Measurements from ENCODE around the gene GRHL1. TPM values are rescaled to one million over a fixed set of nuclear protein-coding genes. Genes with fewer than 3 reads are reported as not detected.
A peak's percentile ranks its signal among the peaks of the same experiment; 100 is the strongest.

GRHL1 gene
- total RNA-seq, 1 experiment from 2014 or later: 1.2 TPM

DNA sequence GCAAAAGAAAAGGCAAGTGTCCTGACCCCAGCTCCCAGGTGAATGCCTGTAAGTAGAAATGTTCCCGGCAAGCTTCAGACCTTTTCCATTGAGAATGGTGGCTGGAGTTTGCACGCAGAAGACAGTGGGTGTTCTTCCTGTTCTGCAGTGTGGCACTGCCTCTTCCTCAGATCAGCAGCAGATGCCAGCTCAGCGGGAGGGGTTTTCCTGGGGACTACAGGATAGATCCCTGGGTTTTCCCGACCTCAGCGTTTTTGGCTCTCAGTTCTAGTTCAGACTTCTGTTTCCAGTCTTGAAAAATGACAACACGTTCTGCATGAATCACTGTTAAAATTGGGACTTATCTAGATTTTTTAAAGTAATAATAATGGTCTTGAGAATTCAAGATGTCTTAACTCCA is 39.2 kb downstream of the GRHL1 start:
- Histone ChIP-seq H3K4me3 (ENCODE audit: insufficient read depth, low read depth, low read length) (no peak overlapping the region), H3K36me3 (replicated peaks; ENCODE audit: control insufficient read depth, insufficient read depth, low read length) (no peaks in the 10 kb centered on the region), H3K27me3 (ENCODE audit: control insufficient read depth, insufficient read depth, low read length) (no peaks in the 10 kb centered on the region)
- DNase-seq: peak; percentile 41

DNA sequence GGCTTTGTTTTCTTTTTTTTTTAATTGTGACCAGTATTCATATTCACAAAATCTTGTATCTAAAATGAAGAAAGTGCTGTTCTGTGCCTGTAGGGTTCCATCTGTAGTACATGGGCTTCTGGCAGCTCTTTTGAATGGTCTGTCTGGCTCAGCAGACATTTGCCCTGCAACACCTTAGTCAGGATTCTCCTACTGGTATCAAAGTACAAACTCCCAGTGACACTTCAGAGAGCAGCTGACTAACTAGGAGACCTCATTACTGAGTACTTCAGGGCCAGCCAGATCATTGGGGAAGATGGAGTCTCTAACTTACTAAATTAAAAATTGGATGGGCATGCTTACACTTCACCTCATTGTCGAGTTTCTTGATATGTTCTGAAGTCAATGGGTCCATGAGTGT is 39.7 kb downstream of the GRHL1 start:
- Histone ChIP-seq H3K4me3 (ENCODE audit: insufficient read depth, low read depth, low read length) (no peak overlapping the region), H3K27me3 (ENCODE audit: control insufficient read depth, insufficient read depth, low read length) (no peaks in the 10 kb centered on the region), H3K36me3 (replicated peaks; ENCODE audit: control insufficient read depth, insufficient read depth, low read length) (no peaks in the 10 kb centered on the region)
- DNase-seq: no peak

DNA sequence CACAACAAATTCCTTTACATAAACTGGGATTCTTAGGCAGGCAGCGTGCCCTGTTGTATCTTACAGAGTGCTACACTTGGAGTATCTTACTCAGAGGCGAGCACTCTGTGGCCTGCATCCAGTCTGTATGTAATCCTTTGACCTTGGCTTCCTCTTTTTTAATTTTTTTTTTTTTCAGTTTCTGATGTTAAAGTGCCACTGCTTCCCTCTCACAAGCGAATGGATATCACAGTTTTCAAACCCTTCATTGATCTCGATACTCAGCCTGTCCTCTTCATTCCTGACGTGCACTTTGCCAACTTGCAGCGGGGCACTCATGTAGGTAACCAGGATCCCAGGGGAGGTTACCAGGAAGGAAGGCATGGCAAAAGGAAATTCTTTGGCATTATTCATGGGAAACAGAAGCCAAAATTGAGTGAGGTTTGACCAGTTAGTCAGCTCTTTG is 40.4 kb downstream of the GRHL1 start:
- Histone ChIP-seq H3K36me3 (replicated peaks; ENCODE audit: control insufficient read depth, insufficient read depth, low read length) (no peaks in the 10 kb centered on the region), H3K27me3 (ENCODE audit: control insufficient read depth, insufficient read depth, low read length) (no peaks in the 10 kb centered on the region)
- DNase-seq: no peak

DNA sequence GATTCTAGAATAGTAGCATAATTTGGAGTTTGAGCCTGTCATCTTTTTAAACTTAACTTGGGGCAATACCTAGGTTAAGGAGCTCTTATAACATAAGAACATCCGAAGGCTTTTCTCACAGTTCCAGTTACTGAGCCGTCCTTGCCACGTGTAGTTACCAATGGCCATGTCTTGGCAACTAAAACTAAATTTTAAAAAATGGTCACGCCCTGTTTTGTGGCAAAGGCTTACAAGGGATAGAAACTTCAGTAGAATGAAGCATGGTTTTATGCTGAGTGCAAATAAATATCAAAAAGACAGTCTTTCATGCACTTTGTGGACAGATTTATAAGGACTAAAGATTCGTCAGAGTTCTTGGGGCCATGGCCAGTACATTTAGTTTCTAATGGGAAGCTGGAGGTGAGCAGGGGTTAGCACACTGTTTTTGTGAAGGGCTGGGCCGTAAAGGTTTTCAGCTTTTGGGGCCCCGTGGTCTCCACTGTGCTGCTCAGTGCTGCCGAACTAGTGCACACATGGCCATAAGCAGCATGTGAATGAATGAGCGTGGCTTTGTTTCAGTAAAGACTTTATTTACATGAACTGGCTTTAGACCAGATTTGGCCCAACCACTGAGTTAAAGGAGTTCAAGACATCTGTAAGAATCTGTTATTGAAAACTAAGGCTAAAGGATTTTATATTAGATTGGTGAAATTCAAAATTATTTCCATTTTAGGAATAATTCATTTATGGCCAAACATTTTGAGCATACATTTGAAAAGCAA is 41.1 kb downstream of the GRHL1 start:
- H3K27me3 ChIP-seq (ENCODE audit: control insufficient read depth, insufficient read depth, low read length): no peaks in the 10 kb centered on the region
- H3K4me3 ChIP-seq (ENCODE audit: insufficient read depth, low read depth, low read length): no peak overlapping the region
- no peak for DNase-seq
- H3K36me3 ChIP-seq (replicated peaks; ENCODE audit: control insufficient read depth, insufficient read depth, low read length): no peaks in the 10 kb centered on the region

More for the DNA sequence above, 40.4 kb downstream of the GRHL1 start:
- no peak overlapping the region for H3K4me3 ChIP-seq (ENCODE audit: insufficient read depth, low read depth, low read length)

DNA sequence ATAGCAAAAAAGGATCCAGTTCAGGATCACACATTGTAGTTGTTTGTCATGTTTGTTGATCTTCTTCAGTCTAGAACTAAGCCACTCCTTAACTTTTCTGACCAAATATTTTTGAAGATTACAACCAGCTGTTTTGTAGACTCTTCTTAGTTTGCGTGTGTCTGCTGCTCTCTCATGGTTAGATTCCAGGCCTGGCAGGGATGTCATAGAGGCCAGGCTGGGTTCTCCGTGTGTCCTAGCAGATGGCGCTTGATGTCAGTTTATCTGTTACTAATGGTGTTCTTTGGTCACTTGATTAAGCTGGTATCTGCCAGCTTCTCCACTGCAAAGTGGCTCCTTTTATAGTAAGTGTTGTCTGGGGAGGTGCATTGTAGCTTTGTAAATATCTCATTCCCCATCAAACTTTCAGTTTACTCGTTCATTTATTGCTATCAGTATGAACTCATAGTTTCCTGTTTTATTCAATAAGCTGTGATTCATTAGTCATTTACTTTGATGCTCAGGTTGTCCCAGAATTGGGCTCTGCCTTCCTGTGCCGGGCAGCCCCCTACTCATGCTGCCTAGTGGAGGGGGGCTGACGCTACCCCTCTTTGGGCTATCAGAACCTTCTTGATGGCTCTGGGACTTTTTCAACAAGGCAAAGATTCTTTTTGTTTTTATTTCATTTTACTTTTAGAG is 42.1 kb downstream of the GRHL1 start:
- H3K27me3 ChIP-seq (ENCODE audit: control insufficient read depth, insufficient read depth, low read length): no peaks in the 10 kb centered on the region
- H3K36me3 ChIP-seq (replicated peaks; ENCODE audit: control insufficient read depth, insufficient read depth, low read length): no peaks in the 10 kb centered on the region
- no peak overlapping the region for H3K4me3 ChIP-seq (ENCODE audit: insufficient read depth, low read depth, low read length)
- no peak for DNase-seq

DNA sequence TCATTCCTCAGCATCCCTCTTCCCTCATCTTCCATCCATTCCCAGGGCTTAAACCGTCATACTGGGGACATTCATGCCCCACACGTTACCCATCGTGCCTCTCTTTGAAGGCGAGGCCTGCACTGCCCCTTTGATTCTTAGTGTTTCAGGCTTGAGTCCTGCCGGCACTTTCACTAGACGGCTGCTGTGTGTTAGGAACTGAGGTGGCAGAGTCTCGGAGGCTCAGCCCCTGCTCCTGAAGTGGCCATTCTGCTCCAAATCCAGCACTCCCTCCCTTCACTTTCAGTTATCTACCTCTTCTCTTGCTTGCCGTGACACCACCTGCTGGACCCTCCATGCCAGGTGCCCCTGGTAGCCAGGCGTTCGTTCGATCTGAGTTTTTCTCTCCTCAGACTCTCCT is 43.0 kb downstream of the GRHL1 start:
- H3K36me3 ChIP-seq (replicated peaks; ENCODE audit: control insufficient read depth, insufficient read depth, low read length): no peaks in the 10 kb centered on the region
- no peaks in the 10 kb centered on the region for H3K27me3 ChIP-seq (ENCODE audit: control insufficient read depth, insufficient read depth, low read length)
- DNase-seq: no peak
- H3K4me3 ChIP-seq (ENCODE audit: insufficient read depth, low read depth, low read length): no peak overlapping the region

DNA sequence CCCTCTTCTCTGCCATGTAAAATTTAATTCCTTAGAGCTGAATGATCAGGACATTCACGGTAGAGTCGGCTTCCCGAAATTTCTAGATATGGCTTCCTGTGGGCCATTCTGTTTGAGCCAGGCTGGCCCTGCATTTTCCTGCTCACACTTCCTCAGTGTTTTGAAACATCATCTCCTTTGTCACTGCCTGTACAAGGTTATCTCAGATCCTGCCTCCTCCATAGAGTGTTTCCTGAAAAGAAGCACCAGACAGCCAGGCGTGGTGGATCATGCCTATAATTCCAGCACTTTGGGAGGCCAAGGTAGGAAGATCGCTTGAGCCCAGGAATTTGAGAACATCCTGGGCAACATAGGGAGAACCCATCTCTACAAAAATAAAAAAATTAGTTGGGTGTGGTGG is 43.6 kb downstream of the GRHL1 start:
- H3K27me3 ChIP-seq (ENCODE audit: control insufficient read depth, insufficient read depth, low read length): no peaks in the 10 kb centered on the region
- DNase-seq: no peak
- no peak overlapping the region for H3K4me3 ChIP-seq (ENCODE audit: insufficient read depth, low read depth, low read length)
- H3K36me3 ChIP-seq (replicated peaks; ENCODE audit: control insufficient read depth, insufficient read depth, low read length): no peaks in the 10 kb centered on the region

DNA sequence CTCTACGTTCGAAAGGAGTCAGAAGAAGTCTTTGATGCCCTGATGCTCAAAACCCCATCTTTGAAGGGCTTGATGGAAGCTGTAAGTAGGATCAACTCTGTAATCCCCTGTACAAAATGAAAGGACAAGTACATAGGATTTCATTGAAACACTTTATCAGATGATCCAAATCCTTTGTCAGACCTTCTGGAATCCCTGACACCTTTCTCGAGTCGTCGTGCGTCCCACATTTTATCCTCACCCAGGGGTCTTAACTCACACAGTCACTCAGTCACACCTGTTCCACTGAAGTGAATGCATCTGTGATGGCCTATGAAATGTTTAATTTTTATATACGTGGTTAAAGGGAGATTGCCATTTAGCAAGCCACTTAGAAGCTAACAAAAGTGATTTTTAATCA is 44.8 kb downstream of the GRHL1 start:
- no peak overlapping the region for H3K4me3 ChIP-seq (ENCODE audit: insufficient read depth, low read depth, low read length)
- H3K36me3 ChIP-seq (replicated peaks; ENCODE audit: control insufficient read depth, insufficient read depth, low read length): no peaks in the 10 kb centered on the region
- DNase-seq: no peak
- H3K27me3 ChIP-seq (ENCODE audit: control insufficient read depth, insufficient read depth, low read length): no peaks in the 10 kb centered on the region

DNA sequence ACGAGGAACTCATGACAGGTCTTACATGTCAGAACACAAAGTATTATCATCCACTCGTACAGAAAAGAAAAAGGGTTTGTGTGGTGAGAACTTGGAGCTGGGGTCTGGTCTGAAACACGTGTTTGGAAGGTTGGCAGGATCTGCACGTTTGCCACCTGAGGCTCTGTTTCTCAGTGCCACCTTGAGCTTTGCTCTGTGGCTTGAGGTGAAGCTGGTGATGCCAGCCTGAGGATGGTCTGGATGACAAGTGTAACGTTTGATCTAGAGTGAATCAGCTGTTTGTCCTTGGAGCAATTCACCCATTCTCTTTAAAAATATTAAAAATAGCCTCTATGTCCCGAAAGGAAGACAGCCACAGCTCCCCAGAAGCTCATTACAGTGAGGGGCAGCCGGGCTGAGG is 46.4 kb downstream of the GRHL1 start:
- no peak for DNase-seq
- Histone ChIP-seq H3K36me3 (replicated peaks; ENCODE audit: control insufficient read depth, insufficient read depth, low read length) (no peaks in the 10 kb centered on the region), H3K4me3 (ENCODE audit: insufficient read depth, low read depth, low read length) (no peak overlapping the region), H3K27me3 (ENCODE audit: control insufficient read depth, insufficient read depth, low read length) (no peaks in the 10 kb centered on the region)

DNA sequence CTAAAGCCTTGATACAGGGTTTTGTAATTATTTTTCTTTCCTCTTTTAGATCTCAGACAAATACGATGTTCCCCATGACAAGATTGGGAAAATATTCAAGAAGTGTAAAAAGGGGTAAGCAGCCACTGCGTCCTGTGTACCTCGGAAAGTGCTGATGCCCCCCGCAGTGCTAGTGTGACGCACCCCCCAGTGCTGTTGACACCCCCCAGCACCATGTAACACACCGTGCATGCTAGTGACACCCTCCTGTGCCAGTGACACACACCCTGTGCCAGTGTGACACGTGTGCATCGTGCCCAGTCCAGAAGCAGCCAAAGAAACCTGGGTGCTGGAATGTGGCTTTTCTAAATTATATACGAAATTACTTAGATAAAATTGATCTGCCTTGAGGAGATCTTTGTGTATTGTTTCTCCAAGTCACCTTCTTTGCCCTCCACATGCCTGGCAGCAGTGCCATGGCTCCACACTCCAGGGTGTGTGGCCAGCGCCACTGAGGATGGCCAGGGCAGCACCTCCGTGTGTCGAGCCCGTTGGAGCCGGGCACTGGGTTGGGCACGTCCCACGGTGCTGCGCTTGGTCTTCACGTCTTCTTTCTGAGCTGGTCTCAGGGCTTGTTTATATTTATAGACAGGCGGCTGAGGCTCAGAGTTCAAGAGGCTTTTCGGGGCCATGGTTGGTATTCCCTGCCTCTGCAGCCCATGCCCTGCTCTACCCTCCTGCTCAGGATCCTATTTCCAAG is 47.6 kb downstream of the GRHL1 start:
- no peak overlapping the region for H3K4me3 ChIP-seq (ENCODE audit: insufficient read depth, low read depth, low read length)
- H3K27me3 ChIP-seq (ENCODE audit: control insufficient read depth, insufficient read depth, low read length): no peaks in the 10 kb centered on the region
- H3K36me3 ChIP-seq (replicated peaks; ENCODE audit: control insufficient read depth, insufficient read depth, low read length): no peaks in the 10 kb centered on the region
- no peak for DNase-seq

DNA sequence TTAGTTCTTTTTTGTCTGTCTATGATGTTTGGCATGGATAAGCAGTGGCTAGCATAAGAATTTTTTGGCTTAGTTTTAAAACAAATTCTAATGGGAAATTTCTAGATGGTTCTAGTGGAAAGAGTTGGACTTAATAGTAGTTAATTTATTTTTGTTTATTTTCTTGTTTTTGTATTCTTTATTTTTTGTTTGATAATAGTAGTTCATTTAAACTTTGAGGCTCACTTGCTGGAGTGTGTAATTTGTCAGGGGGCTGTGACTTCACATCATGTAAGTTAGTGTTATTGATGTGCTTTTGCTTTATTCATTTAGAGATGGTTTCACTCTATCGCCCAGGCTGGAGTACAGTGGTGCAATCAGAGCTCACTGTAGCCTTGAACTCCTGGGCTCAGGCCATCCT is 48.2 kb downstream of the GRHL1 start:
- DNase-seq: no peak
- Histone ChIP-seq H3K27me3 (ENCODE audit: control insufficient read depth, insufficient read depth, low read length) (no peaks in the 10 kb centered on the region), H3K36me3 (replicated peaks; ENCODE audit: control insufficient read depth, insufficient read depth, low read length) (no peaks in the 10 kb centered on the region), H3K4me3 (ENCODE audit: insufficient read depth, low read depth, low read length) (no peak overlapping the region)

DNA sequence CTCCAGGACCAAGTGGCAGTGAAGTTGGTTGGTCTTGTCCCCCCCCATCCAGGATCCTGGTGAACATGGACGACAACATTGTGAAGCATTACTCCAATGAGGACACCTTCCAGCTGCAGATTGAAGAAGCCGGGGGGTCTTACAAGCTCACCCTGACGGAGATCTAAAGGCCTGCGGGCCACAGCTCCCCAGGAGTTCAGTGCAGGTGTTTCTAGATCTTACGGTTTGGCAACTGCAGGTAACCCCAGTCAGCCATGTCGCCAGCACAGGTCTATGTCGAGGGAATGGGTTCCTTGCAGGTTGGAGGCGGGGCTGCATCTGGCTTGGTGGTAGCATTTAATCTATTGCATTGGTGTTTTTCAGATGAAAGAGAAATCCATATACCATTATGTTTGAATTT is 49.0 kb downstream of the GRHL1 start:
- no peaks in the 10 kb centered on the region for H3K27me3 ChIP-seq (ENCODE audit: control insufficient read depth, insufficient read depth, low read length)
- no peak for DNase-seq
- H3K4me3 ChIP-seq (ENCODE audit: insufficient read depth, low read depth, low read length): no peak overlapping the region
- H3K36me3 ChIP-seq (replicated peaks; ENCODE audit: control insufficient read depth, insufficient read depth, low read length): no peaks in the 10 kb centered on the region

DNA sequence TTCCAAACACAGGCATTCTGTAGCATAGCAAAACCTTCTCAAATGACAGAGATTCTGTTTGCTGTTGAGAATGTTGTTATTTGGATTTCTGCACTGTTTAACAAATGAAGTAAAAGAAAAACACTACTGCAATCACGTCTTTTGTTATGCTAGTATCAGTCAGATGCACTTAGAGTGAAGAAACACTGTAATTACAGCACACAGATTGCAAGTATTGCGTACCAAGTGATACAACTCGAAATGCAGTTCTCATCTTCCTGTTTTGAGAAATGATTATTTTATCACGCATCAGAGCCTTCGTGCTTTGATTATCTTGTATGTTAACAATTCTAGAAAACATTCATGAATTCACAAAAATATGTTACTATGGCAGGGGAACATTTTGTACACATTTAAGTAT is 50.1 kb downstream of the GRHL1 start:
- Histone ChIP-seq H3K36me3 (replicated peaks; ENCODE audit: control insufficient read depth, insufficient read depth, low read length) (no peaks in the 10 kb centered on the region), H3K27me3 (ENCODE audit: control insufficient read depth, insufficient read depth, low read length) (no peaks in the 10 kb centered on the region)

DNA sequence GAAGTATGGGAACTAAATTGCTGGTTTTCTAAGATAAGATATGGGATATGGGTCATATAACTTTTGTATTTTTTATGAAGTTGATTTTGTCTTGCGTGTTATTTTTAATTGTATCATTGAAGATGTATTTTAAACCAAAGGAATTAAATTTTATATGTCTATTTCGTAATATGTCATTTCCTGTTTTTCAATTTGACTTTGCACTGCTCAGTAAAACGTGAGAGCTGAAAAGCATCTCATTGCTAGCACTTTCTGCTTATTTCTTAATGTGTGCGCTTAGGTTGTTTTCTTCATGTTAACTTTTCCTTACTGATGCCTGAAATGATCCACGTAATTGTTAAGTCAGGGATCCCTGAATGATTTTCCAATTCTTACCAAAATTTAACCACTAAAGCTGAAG is 50.6 kb downstream of the GRHL1 start:
- DNase-seq: no peak
- no peak overlapping the region for H3K4me3 ChIP-seq (ENCODE audit: insufficient read depth, low read depth, low read length)
- H3K36me3 ChIP-seq (replicated peaks; ENCODE audit: control insufficient read depth, insufficient read depth, low read length): no peaks in the 10 kb centered on the region
- no peaks in the 10 kb centered on the region for H3K27me3 ChIP-seq (ENCODE audit: control insufficient read depth, insufficient read depth, low read length)

More for the DNA sequence above, 50.1 kb downstream of the GRHL1 start:
- no peak overlapping the region for H3K4me3 ChIP-seq (ENCODE audit: insufficient read depth, low read depth, low read length)
- DNase-seq: no peak

DNA sequence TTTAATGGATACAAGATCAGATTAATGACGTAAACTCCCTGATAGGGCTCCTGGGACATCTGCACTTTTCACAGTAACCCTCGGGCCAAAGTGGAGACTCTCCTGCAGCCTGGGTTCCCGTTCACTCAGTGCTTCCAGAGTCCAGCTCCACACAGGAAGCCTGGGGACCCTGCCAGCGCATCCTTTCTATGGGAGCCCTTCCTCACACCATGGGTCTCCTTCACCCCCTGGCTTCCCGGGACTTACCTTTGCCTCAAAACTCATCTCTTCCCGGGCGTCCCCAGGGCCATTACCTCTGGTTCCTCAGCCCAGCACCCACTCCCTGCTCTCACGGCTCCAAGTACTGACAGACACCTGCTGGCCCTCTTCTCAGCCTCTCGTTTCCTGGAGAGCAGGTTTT is 51.2 kb downstream of the GRHL1 start:
- Histone ChIP-seq H3K4me3 (ENCODE audit: insufficient read depth, low read depth, low read length) (no peak overlapping the region), H3K36me3 (replicated peaks; ENCODE audit: control insufficient read depth, insufficient read depth, low read length) (no peaks in the 10 kb centered on the region), H3K27me3 (ENCODE audit: control insufficient read depth, insufficient read depth, low read length) (no peaks in the 10 kb centered on the region)
- DNase-seq: no peak
